Left lung (tissue), 10 donors: Measurements from ENCODE around the gene DEPDC7. TPM values are rescaled to one million over a fixed set of nuclear protein-coding genes. Genes with fewer than 3 reads are reported as not detected.
A peak's percentile ranks its signal among the peaks of the same experiment; 100 is the strongest.
"Not testable (repeated sequence)": the region's sequence is repeated elsewhere in the genome, so short reads cannot be mapped to it uniquely, and the experiment has no call there.

Experiments used
- ATAC-seq: fragments of 200-7000 bp; cut with Tn5 transposase; one replicate; pipeline ENCODE4 v1.9.1; 2020; ENCODE audit warnings: moderate library complexity
- DNase-seq, 4 donors: peaks; one replicate each; pipeline ENCODE4 v3.0.0-alpha.2; 2013 to 2020
- H3K27ac ChIP-seq, 2 donors: fragments of 200-600 bp; sonication (generic) in 1 of 2; one replicate each; pipeline versions ENCODE4 v1.5.0 to v1.8.0; 2020 to 2021
- H3K27me3 ChIP-seq, 2 donors: fragments of 200-600 bp; sonication (generic) in 1 of 2; one replicate each; pipeline versions ENCODE4 v1.5.0 to v1.8.0; 2020 to 2021
- H3K36me3 ChIP-seq, 2 donors: fragments of 200-600 bp; sonication (generic) in 1 of 2; one replicate each; pipeline versions ENCODE4 v1.5.0 to v1.8.0; 2020 to 2021
- H3K4me1 ChIP-seq, 2 donors: fragments of 200-600 bp; one replicate each; pipeline ENCODE4 v1.8.0; 2021
- H3K4me3 ChIP-seq, 2 donors: fragments of 200-600 bp; sonication (generic) in 1 of 2; one replicate each; pipeline versions ENCODE4 v1.5.0 to v1.8.0; 2020 to 2021; ENCODE audit warnings: mild to moderate bottlenecking in 1 of 2
- H3K9me3 ChIP-seq, 2 donors: fragments of 200-600 bp; sonication (generic) in 1 of 2; one replicate each; pipeline versions ENCODE4 v1.5.0 to v1.8.0; 2020 to 2021
- CTCF ChIP-seq, 2 donors: fragments of 200-600 bp; sonication (generic) in 1 of 2; IDR thresholded peaks; one replicate each; pipeline versions ENCODE4 v1.5.0 to v1.8.0; 2021; ENCODE audit warnings: antibody characterized with exemption in 2 of 2
- intact Hi-C, 2 donors: fragments of 100-400 bp; cut with DNase I; formaldehyde crosslinking; loops; one replicate each; pipeline versions ENCODE4 v1.11.2 to v1.14.2; 2022
- polyA plus RNA-seq, 6 donors: library from polyadenylated mRNA; unstranded; fragments of 120-200 nt; gene quantifications; one replicate each; pipeline ENCODE4 v1.2.1, GENCODE V29; 2013; ENCODE audit not compliant: insufficient read length in 6 of 6
- total RNA-seq, 2 donors: library from RNA; stranded (reverse); fragmentation: NEBNext Ultra II Directional; extraction: Animal tissue kit (Norgen Biotek cat#: 25700); gene quantifications; one replicate each; pipeline ENCODE4 v1.2.1, GENCODE V29; 2021
- donor health status: DM: no; HTN: yes; CAD: no.
- donor health status: DM: no; HTN: no; CAD: no.

The DEPDC7 gene
- total and polyA plus RNA-seq, 8 donors: 1.2 to 23.5 (median 18.5) TPM

DNA sequence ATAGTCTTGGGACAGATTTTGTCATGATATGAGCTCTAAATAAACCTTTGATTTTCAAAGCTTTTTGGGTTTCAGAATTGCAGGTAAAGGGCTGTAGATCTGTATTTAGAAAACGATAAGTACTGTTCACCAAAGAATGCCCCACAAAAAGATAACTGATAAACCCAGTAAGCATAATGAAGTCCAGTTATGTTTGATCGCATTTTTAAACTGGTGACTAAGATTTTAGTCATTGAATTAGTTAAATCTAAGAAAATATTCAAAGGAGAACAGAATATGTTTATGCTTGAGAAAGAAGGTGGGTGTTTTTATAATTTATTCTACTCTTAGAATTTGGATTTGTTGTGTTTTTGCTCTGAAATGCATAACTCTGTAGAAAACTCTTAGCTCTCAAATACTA, 11.6 kb downstream of the DEPDC7 start:
- Histone ChIP-seq H3K4me3 (no peak overlapping the region), H3K27ac (no peak overlapping the region)
- no peak for TF ChIP-seq CTCF (IDR thresholded peaks at IDR 0.05)

DNA sequence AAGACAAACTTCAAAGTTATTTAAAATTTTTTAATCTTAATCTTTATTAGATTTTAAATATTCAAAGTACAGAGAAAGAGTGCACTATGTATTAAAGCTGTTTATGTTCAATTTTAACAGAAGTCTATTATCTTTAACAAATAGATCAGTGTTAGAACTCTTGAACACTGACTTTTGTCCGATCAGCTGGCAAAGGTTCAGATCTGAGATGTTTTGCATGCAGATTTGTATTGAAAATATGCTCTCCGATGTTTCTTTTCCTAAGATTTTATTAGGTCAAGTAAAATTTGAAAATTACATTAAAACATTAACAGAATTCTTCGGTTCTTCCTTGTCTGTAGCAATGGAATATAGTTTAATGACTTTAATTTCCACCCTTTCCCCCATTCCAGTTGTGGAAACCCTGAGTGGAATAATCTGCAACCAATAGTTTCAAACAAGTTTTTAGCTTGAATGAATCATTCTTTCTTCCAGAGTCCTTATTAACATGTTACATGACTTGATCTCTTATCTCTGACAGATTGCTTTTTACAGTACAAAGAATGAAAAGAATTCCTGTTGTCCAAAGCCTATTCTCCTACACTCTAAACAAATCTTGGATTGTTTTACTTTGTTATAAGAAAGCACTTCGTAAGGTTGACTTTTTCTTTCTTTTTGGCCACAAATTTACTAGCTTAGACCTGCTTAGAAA, 12.3 kb downstream of the DEPDC7 start:
- Histone ChIP-seq H3K4me3 (no peak overlapping the region), H3K36me3 (no peaks in the 10 kb centered on the region), H3K4me1 (no peaks in the 10 kb centered on the region), H3K9me3 (no peaks in the 10 kb centered on the region), H3K27me3 (no peaks in the 10 kb centered on the region), H3K27ac (peak overlapping the region in 1 of 2 donors; percentile 18)
- DNase-seq (no peak), ATAC-seq (peak; percentile 10)
- intact Hi-C loops: no loop called here
- no peak for TF ChIP-seq CTCF (IDR thresholded peaks at IDR 0.05)

More for the DNA sequence above, 11.6 kb downstream of the DEPDC7 start:
- no peaks in the 10 kb centered on the region for H3K27me3 ChIP-seq
- no peaks in the 10 kb centered on the region for H3K36me3 ChIP-seq
- no peak for ATAC-seq
- no peak for DNase-seq
- intact Hi-C loops: no loop called here
- H3K4me1 ChIP-seq: no peaks in the 10 kb centered on the region
- H3K9me3 ChIP-seq: no peaks in the 10 kb centered on the region

- no peak overlapping the region for H3K4me3 ChIP-seq
- peak overlapping the region in 1 of 2 donors; percentile 18 for H3K27ac ChIP-seq
- no peaks in the 10 kb centered on the region for H3K27me3 ChIP-seq
- DNase-seq: no peak
- ATAC-seq: no peak
- H3K9me3 ChIP-seq: no peaks in the 10 kb centered on the region
- H3K36me3 ChIP-seq: no peaks in the 10 kb centered on the region
- H3K4me1 ChIP-seq: no peaks in the 10 kb centered on the region
- TF ChIP-seq CTCF (IDR thresholded peaks at IDR 0.05): no peak
- intact Hi-C loops: no loop called here
These were observed 12.8 kb downstream of the DEPDC7 start for GRCh38 chr11:33028537-33028914.

- intact Hi-C loops, H3K4me1 ChIP-seq, DNase-seq, H3K36me3 ChIP-seq, H3K27me3 ChIP-seq, H3K9me3 ChIP-seq, ATAC-seq, H3K4me3 ChIP-seq, H3K27ac ChIP-seq: not testable (repeated sequence)
These were observed 13.5 kb downstream of the DEPDC7 start for GRCh38 chr11:33029218-33029617.

GRCh38 chr11:33033493-33033892, 17.8 kb downstream of the DEPDC7 start:
- Histone ChIP-seq H3K4me3 (no peak overlapping the region), H3K36me3 (no peaks in the 10 kb centered on the region)
- TF ChIP-seq CTCF (IDR thresholded peaks at IDR 0.05): no peak

GRCh38 chr11:33035011-33035410, 19.3 kb downstream of the DEPDC7 start:
- no peak overlapping the region for H3K4me3 ChIP-seq
- no peaks in the 10 kb centered on the region for H3K36me3 ChIP-seq
- peaks cover 0 to 5% of the 10 kb centered on the region in 2 donors for H3K4me1 ChIP-seq
- no peak overlapping the region for H3K27ac ChIP-seq
- intact Hi-C loops: no loop called here
- ATAC-seq (no peak), DNase-seq (no peak)
- no peak for TF ChIP-seq CTCF (IDR thresholded peaks at IDR 0.05)
- H3K9me3 ChIP-seq: no peaks in the 10 kb centered on the region
- no peaks in the 10 kb centered on the region for H3K27me3 ChIP-seq

More at GRCh38 chr11:33033493-33033892, 17.8 kb downstream of the DEPDC7 start:
- Histone ChIP-seq H3K27me3 (no peaks in the 10 kb centered on the region), H3K27ac (no peak overlapping the region), H3K4me1 (peaks cover 0 to 1% of the 10 kb centered on the region in 2 donors), H3K9me3 (no peaks in the 10 kb centered on the region)
- DNase-seq: no peak
- ATAC-seq: no peak
- intact Hi-C loops: no loop called here
